NCI-H460 (cell line): ENCODE results near the gene COL23A1. TPM values are rescaled to one million over a fixed set of nuclear protein-coding genes. Genes with fewer than 3 reads are reported as not detected.
"Not testable (repeated sequence)": the region's sequence is repeated elsewhere in the genome, so short reads cannot be mapped to it uniquely, and the experiment has no call there.

Source experiments
- DNase-seq: peaks from one replicate; pipeline ENCODE4 v3.0.0-alpha.2; 2016; ENCODE audit warnings: low read depth; ENCODE audit errors: extremely low read depth
- total RNA-seq: library from RNA; depleted of rRNA; stranded (reverse); fragments of >200 nt; shearing (Covaris generic); gene quantifications from 2 replicates; pipeline ENCODE4 v1.2.3, GENCODE V29; 2014

Gene COL23A1
- total RNA-seq, 1 experiment from 2014 or later = not detected

GRCh38 chr5:178239626-178240301, 350.4 kb downstream of the COL23A1 start:
- not testable (repeated sequence) for DNase-seq

GRCh38 chr5:178238711-178239592, 351.2 kb downstream of the COL23A1 start:
- no peak for DNase-seq

GRCh38 chr5:178238313-178238635, 351.9 kb downstream of the COL23A1 start:
- no peak for DNase-seq

- no peak for DNase-seq
Observed at GRCh38 chr5:178237431-178238312, 352.5 kb downstream of the COL23A1 start.

- DNase-seq = no peak
Observed at GRCh38 chr5:178236679-178237078, 353.5 kb downstream of the COL23A1 start.

- DNase-seq = no peak
Observed at GRCh38 chr5:178236126-178236525, 354.1 kb downstream of the COL23A1 start.

GRCh38 chr5:178235588-178235974, 354.6 kb downstream of the COL23A1 start:
- no peak for DNase-seq

- DNase-seq = peak; percentile 70
Observed at GRCh38 chr5:178234750-178235587, 355.2 kb downstream of the COL23A1 start.

- no peak for DNase-seq
Observed at GRCh38 chr5:178234121-178234749, 356.0 kb downstream of the COL23A1 start.

- no peak for DNase-seq
Observed at GRCh38 chr5:178232920-178233429, 357.2 kb downstream of the COL23A1 start.

GRCh38 chr5:178232124-178232919, 357.9 kb downstream of the COL23A1 start, which contains the start of gene PHYKPL:
Gene PHYKPL, minus strand, starts transcription at chr5:178232802. Its CDS starts 252 bp downstream, at chr5:178232550.
- peak; percentile 64 for DNase-seq

- DNase-seq = no peak
Observed at GRCh38 chr5:178231539-178232123, 358.6 kb downstream of the COL23A1 start.

GRCh38 chr5:178230879-178231538, 359.2 kb downstream of the COL23A1 start:
- no peak for DNase-seq

GRCh38 chr5:178229861-178230260, 360.3 kb downstream of the COL23A1 start:
- no peak for DNase-seq

- DNase-seq = not testable (repeated sequence)
Observed at GRCh38 chr5:178229111-178229510, 361.1 kb downstream of the COL23A1 start.

GRCh38 chr5:178228609-178229008, 361.6 kb downstream of the COL23A1 start:
- no peak for DNase-seq

GRCh38 chr5:178227929-178228328, 362.3 kb downstream of the COL23A1 start:
- DNase-seq = no peak
